HepG2 (cell line): Measurements from ENCODE around the gene LRRC63. TPM values are rescaled to one million over a fixed set of nuclear protein-coding genes. Genes with fewer than 3 reads are reported as not detected.

Experiments
- ATAC-seq: fragments of 200-7000 bp; cut with Tn5 transposase; 3 replicates; pipeline ENCODE4 v1.9.1; 2020; ENCODE audit warnings: mild to moderate bottlenecking, moderate library complexity
- BruUV-seq: library from RNA; stranded (reverse); fragments of 400-500 nt; replicated peaks from 2 replicates; lab custom pipeline; 2021; lab: Mats Ljungman, UMichigan
- CTCF ChIA-PET: fragments of 300-600 bp; formaldehyde crosslinking; extraction: SDS; loops from one replicate; lab custom pipeline; 2021; ENCODE audit warnings: low total read pairs, inconsistent platforms, low intra/inter-chr PET ratio; lab: Yijun Ruan, JAX
- POLR2A ChIA-PET: fragments of 350-600 bp; sonication (Branson Sonifier 250); formaldehyde crosslinking; loops from one replicate; lab custom pipeline; 2020; ENCODE audit warnings: antibody characterized with exemption, inconsistent platforms; lab: Yijun Ruan, JAX
- DNase-seq: peaks from one replicate; pipeline ENCODE4 v3.0.0-alpha.2; 2015; ENCODE audit warnings: low spot score
- FAIRE-seq: peaks from 3 replicates; lab custom pipeline; 2011; peaks lifted over from hg19 to GRCh38; lab: Jason Lieb, UNC
- H2AFZ ChIP-seq: one replicate; pipeline ENCODE4 v1.6.1; 2011; ENCODE audit warnings: low read length, inconsistent platforms
- H3K27ac ChIP-seq: fragments of 300-600 bp; 3 replicates; pipeline ENCODE4 v1.8.0; 2011; ENCODE audit warnings: mixed run types, mild to moderate bottlenecking, mixed read lengths, low read length, inconsistent platforms; ENCODE audit not compliant: insufficient read depth; ENCODE audit errors: extremely low read length
- H3K27me3 ChIP-seq, 2 experiments: fragments of 200-600 bp in 1 of 2; 2 replicates in 1 of 2; 3 replicates in 1 of 2; pipeline versions ENCODE4 v1.6.0 to v1.8.0; 2011; ENCODE audit warnings: low read length in 2 of 2, mild to moderate bottlenecking in 2 of 2, moderate library complexity in 2 of 2, inconsistent platforms in 1 of 2; ENCODE audit not compliant: insufficient read depth in 2 of 2, control insufficient read depth in 1 of 2
- H3K36me3 ChIP-seq, 2 experiments: fragments of 200-600 bp in 1 of 2; replicated peaks in 1 of 2; 2 replicates in 1 of 2; 3 replicates in 1 of 2; pipeline versions ENCODE4 v1.5.1 to v1.8.0; 2011; ENCODE audit warnings: low read length in 2 of 2, inconsistent platforms in 1 of 2; ENCODE audit not compliant: insufficient read depth in 2 of 2, control insufficient read depth in 1 of 2
- H3K4me1 ChIP-seq: 2 replicates; pipeline ENCODE4 v1.5.1; 2012; ENCODE audit warnings: low read length, inconsistent platforms; ENCODE audit not compliant: insufficient read depth
- H3K4me2 ChIP-seq: 2 replicates; pipeline ENCODE4 v1.6.0; 2011; ENCODE audit warnings: low read depth, low read length, inconsistent platforms
- H3K4me3 ChIP-seq, 3 experiments: fragments of 200-600 bp in 1 of 3; sonication (generic), shearing (Covaris generic) in 1 of 3; replicated peaks in 1 of 3; 2 replicates each; pipeline ENCODE4 v1.5.1; 2011 to 2016; ENCODE audit warnings: low read length in 3 of 3, inconsistent platforms in 2 of 3, low read depth in 2 of 3, mild to moderate bottlenecking in 2 of 3, control low read depth in 1 of 3, mixed read lengths in 1 of 3; ENCODE audit not compliant: insufficient read depth in 1 of 3
- H3K79me2 ChIP-seq: one replicate; pipeline ENCODE4 v1.6.1; 2011; ENCODE audit warnings: low read length, inconsistent platforms; ENCODE audit not compliant: insufficient read depth
- H3K9ac ChIP-seq: 2 replicates; pipeline ENCODE4 v1.6.0; 2011; ENCODE audit warnings: mild to moderate bottlenecking, low read depth, low read length, inconsistent platforms; ENCODE audit not compliant: insufficient read depth
- H3K9me3 ChIP-seq: 2 replicates; pipeline ENCODE4 v1.5.1; 2012; ENCODE audit warnings: mild to moderate bottlenecking, low read length
- H4K20me1 ChIP-seq: 2 replicates; pipeline ENCODE4 v1.6.0; 2011; ENCODE audit warnings: inconsistent platforms, mild to moderate bottlenecking, low read length, moderate library complexity; ENCODE audit not compliant: insufficient read depth
- RBFOX2 ChIP-seq: fragments of 200-400 bp; formaldehyde crosslinking; IDR thresholded peaks from 2 replicates; pipeline ENCODE4 v1.6.1; 2017; ENCODE audit warnings: low read depth, mild to moderate bottlenecking, low read length
- TCF12 ChIP-seq, 2 experiments: fragments of 450-650 bp in 1 of 2; sonication (generic) in 1 of 2; formaldehyde crosslinking in 1 of 2; IDR thresholded peaks; 2 replicates each; pipeline versions ENCODE4 v1.6.1 to v1.8.0; 2017 to 2022; ENCODE audit warnings: antibody characterized with exemption in 1 of 2, mild to moderate bottlenecking in 1 of 2, missing genetic modification reagents in 1 of 2, moderate library complexity in 1 of 2
- ZNF160 ChIP-seq: sonication (generic); formaldehyde crosslinking; IDR thresholded peaks from 2 replicates; pipeline ENCODE4 v1.8.0; 2022; ENCODE audit warnings: mild to moderate bottlenecking, inconsistent platforms, missing genetic modification reagents
- WGBS: methylation state at CpG from one replicate; pipeline ENCODE4 v1.1.6; 2017; ENCODE audit warnings: low lambda C conversion rate; 5-methylcytosine and 5-hydroxymethylcytosine counted together
- in situ Hi-C: cut with HindIII; loops from 2 replicates; pipeline ENCODE4 v1.10.0; 2017; ENCODE audit warnings: low pct_unique_long_range_greater_than_20kb; ENCODE audit not compliant: extremely low pct_ligation_motif_present
- intact Hi-C: fragments of 100-400 bp; cut with micrococcal nuclease; formaldehyde crosslinking; loops from one replicate; pipeline ENCODE4 v1.10.0; 2022; ENCODE audit not compliant: unreplicated experiment
- polyA plus RNA-seq, 8 experiments: library from polyadenylated mRNA; depleted of rRNA in 3 of 8; stranded (reverse) in 7 of 8; unstranded in 1 of 8; fragments of >200 nt; fragmentation: Illumina TruSeq in 4 of 8; extraction: Trizol in 4 of 8; gene quantifications; 2 replicates each; pipeline versions ENCODE4 v1.2.1 to v1.2.3, GENCODE V29; 2011 to 2016; ENCODE audit warnings: low read depth in 4 of 8, missing spikeins in 1 of 8, mixed read lengths in 1 of 8; ENCODE audit not compliant: insufficient read depth in 1 of 8
- total RNA-seq, 5 experiments: library from RNA; depleted of rRNA; stranded (reverse); fragments of >200 nt; fragmentation: Illumina TruSeq; extraction: Trizol; gene quantifications; 2 replicates each; pipeline ENCODE4 v1.2.3, GENCODE V29; 2016; ENCODE audit warnings: low read depth in 1 of 5

The LRRC63 gene
- total and polyA plus RNA-seq, 2 of the 13 experiments (the other 11 are each of a cell fraction or from before 2014, with no cell fraction given), result not detected

DNA sequence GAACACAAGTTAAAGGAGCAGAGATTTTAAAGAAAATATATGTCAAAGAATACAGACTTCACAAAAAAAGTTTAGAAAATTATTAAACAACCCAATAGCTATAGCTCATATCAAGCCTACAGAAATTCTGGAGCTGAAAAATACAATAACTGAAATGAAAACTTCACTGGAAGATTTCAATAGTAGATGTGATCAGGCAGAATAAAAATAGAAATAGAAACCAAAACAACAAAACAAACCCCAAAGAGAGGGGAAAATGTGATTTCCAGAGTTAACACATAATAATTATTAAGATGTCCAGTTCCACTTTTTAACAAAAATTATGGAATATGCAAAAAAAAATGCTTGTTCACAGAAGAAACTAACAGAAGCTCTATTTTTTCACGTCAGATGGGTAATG is 23.6 kb downstream of the LRRC63 start:
- TF ChIP-seq RBFOX2 (no peak), ZNF160 (CRISPR knock-in tag) (peak; percentile 84)
- H4K20me1 ChIP-seq, result no peaks in the 10 kb centered on the region
- intact Hi-C loops (no loop called here), in situ Hi-C loops (no loop called here)
- FAIRE-seq (no peak), DNase-seq (no peak), ATAC-seq (no peak)
- no TSS peak for BruUV-seq
- ChIA-PET CTCF (no interaction called here), POLR2A (no interaction called here)
- WGBS, result 0% methylated on average over 1 of the region's 1 CpG
- H2AFZ ChIP-seq, result no peak overlapping the region
- no peak overlapping the region for H3K4me2 ChIP-seq
- H3K27me3 ChIP-seq, result no peaks in the 10 kb centered on the region
- no peak overlapping the region for H3K27ac ChIP-seq
- no peaks in the 10 kb centered on the region for H3K4me1 ChIP-seq
- no peak overlapping the region for H3K4me3 ChIP-seq
- H3K9me3 ChIP-seq, result peaks cover 16% of the 10 kb centered on the region
- no peaks in the 10 kb centered on the region for H3K36me3 ChIP-seq
- H3K9ac ChIP-seq, result no peak overlapping the region
- no peaks in the 10 kb centered on the region for H3K79me2 ChIP-seq

DNA sequence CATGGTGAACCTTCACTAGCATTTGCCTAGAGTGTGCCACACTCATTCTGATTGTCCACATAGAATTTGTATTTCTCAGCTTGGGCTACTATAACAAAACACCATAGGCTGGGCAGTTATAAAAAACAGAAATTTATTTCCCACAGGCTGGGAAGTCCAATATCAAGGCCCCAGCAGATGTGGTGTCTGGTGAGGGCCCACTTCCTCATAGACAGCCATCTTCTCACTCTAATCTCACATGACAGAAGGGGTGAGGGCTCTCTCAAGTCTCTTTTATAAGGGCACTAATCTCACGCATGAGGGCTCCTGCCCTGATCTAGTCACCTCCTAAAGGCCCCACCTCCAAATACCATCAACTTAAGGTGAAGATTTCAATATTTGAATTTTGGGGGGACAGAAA is 53.6 kb downstream of the LRRC63 start:
- FAIRE-seq, result no peak
- H3K4me1 ChIP-seq, result no peaks in the 10 kb centered on the region
- intact Hi-C loops, result no loop called here
- H3K9me3 ChIP-seq, result no peaks in the 10 kb centered on the region
- H3K27ac ChIP-seq, result no peak overlapping the region
- in situ Hi-C loops, result no loop called here
- H3K4me2 ChIP-seq, result no peak overlapping the region
- BruUV-seq, result no TSS peak
- 50% methylated on average over 1 of the region's 1 CpG for WGBS
- DNase-seq, result no peak
- no peak for ATAC-seq
- ChIA-PET CTCF (no interaction called here), POLR2A (no interaction called here)
- no peak overlapping the region for H3K4me3 ChIP-seq
- no peaks in the 10 kb centered on the region; a peak in 1 of 5 replicates for H3K27me3 ChIP-seq
- H3K9ac ChIP-seq, result no peak overlapping the region
- no peaks in the 10 kb centered on the region for H3K36me3 ChIP-seq
- TF ChIP-seq TCF12 (IDR thresholded peaks at IDR 0.05) (no peak), TCF12 (CRISPR knock-in tag; IDR thresholded peaks at IDR 0.05) (no peak)
- no peaks in the 10 kb centered on the region for H3K79me2 ChIP-seq
- no peaks in the 10 kb centered on the region for H4K20me1 ChIP-seq
- H2AFZ ChIP-seq, result no peak overlapping the region
